Measurements from ENCODE around the gene FRK.
"Not testable (repeated sequence)": the region's sequence is repeated elsewhere in the genome, so short reads cannot be mapped to it uniquely, and the experiment has no call there.

The FRK gene

DNA sequence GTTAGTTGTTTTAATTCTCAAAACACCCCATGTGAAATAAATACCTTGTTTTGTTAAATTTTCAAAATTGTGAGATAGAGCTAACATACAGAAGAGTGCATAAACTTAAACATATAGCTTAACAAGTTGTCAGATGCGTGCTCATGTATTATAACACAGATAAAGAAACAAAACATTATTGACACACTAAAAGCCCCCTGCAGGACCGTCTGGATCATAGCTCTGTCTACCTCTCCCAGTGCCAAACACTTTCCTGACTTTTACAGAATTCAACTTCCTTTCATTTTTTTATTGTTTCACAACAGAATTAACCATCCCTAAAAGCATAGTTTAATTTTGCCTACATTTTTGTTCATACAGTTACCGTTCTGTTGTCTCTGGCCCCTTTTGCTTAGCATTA is 17.8 kb upstream of the FRK start:
- in situ Hi-C loops (cut with MboI; ENCODE audit: low sequenced_read_pairs) = no loop called here

- in situ Hi-C loops (cut with MboI; ENCODE audit: low sequenced_read_pairs) = no loop called here
These were observed 14.2 kb upstream of the FRK start for GRCh38 chr6:116074732-116075390.

- in situ Hi-C loops (cut with MboI; ENCODE audit: low sequenced_read_pairs) = no loop called here
These were observed 13.2 kb upstream of the FRK start for GRCh38 chr6:116073765-116074440.

- in situ Hi-C loops (cut with MboI; ENCODE audit: low sequenced_read_pairs) = no loop called here
These were observed 11.7 kb upstream of the FRK start for GRCh38 chr6:116072368-116072767.

GRCh38 chr6:116070616-116071389 is 10.1 kb upstream of the FRK start:
- in situ Hi-C loops (cut with MboI; ENCODE audit: low sequenced_read_pairs) = no loop called here

GRCh38 chr6:116070101-116070500 is 9.4 kb upstream of the FRK start:
- in situ Hi-C loops (cut with MboI; ENCODE audit: low sequenced_read_pairs) = no loop called here

DNA sequence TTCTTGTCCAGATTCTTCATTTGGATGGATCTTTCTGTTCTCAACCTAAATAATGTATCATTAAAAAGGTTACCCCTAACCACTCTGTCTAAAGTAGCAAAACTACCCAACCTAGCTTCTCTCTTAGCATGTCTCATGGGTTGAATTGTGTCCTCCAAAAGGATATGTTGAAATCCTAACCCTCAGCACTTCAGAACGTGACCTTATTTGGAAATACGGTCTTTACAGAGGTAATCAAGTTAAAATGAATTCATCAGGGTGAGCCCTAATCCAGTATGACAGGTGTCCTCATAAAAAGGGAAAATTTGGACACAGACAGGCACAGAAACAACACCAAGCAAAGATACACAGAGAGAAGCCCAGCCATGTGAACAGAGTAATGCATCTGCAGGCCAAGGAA is 6.1 kb upstream of the FRK start:
- in situ Hi-C loops (cut with MboI; ENCODE audit: low sequenced_read_pairs) = no loop called here

DNA sequence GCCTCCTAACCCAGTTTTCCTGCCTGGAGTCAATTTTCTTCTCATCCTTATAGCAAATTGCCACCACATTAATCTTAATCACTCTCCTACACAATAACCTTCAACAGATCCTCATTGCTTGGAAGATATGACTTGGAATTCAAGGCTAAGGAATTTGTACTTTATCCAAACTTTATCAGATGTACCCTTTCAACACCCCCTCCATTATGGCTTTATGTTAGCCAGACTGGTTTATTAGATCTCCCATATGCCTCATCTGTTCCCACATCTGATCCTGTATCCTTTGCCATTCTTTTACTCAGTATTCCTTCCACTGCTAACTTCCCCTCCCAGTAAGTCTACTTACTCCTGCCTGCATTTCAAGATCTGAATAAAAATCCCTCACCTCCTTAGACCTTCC is 4.0 kb upstream of the FRK start:
- in situ Hi-C loops (cut with MboI; ENCODE audit: low sequenced_read_pairs) = no loop called here

GRCh38 chr6:116062496-116062895 is 1.8 kb upstream of the FRK start:
- in situ Hi-C loops (cut with MboI; ENCODE audit: low sequenced_read_pairs) = no loop called here

- in situ Hi-C loops (cut with MboI; ENCODE audit: low sequenced_read_pairs) = no loop called here
These were observed 749 bp downstream of the FRK start for GRCh38 chr6:116059713-116060571.

- in situ Hi-C loops (cut with MboI; ENCODE audit: low sequenced_read_pairs) = no loop called here
These were observed 2.9 kb downstream of the FRK start for GRCh38 chr6:116057766-116058165.

- in situ Hi-C loops (cut with MboI; ENCODE audit: low sequenced_read_pairs) = no loop called here
These were observed 5.2 kb downstream of the FRK start for GRCh38 chr6:116055513-116055912.

- in situ Hi-C loops (cut with MboI; ENCODE audit: low sequenced_read_pairs) = no loop called here
These were observed 9.4 kb downstream of the FRK start for GRCh38 chr6:116051244-116051643.

- in situ Hi-C loops (cut with MboI; ENCODE audit: low sequenced_read_pairs) = no loop called here
These were observed 10.0 kb downstream of the FRK start for GRCh38 chr6:116050737-116051136.

DNA sequence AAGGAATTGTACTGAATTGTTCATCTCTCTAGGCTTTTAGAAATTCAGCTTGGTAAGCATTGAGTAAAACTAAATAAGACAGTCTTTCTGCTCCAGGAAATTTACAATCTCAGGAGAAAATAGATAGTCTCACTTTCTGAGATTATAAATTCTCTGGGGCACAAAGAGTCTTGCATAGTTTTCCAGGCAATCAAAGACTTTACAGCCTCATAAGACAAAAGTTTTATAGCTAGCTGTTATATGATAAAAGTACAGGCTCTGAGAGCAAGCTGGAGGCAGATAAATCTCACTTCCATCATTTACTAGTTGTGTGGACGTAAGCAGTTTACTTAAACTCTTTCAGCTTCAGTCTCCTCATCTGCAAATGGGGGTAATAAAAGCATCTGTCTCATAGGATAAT is 11.4 kb downstream of the FRK start:
- in situ Hi-C loops (cut with MboI; ENCODE audit: low sequenced_read_pairs) = no loop called here

DNA sequence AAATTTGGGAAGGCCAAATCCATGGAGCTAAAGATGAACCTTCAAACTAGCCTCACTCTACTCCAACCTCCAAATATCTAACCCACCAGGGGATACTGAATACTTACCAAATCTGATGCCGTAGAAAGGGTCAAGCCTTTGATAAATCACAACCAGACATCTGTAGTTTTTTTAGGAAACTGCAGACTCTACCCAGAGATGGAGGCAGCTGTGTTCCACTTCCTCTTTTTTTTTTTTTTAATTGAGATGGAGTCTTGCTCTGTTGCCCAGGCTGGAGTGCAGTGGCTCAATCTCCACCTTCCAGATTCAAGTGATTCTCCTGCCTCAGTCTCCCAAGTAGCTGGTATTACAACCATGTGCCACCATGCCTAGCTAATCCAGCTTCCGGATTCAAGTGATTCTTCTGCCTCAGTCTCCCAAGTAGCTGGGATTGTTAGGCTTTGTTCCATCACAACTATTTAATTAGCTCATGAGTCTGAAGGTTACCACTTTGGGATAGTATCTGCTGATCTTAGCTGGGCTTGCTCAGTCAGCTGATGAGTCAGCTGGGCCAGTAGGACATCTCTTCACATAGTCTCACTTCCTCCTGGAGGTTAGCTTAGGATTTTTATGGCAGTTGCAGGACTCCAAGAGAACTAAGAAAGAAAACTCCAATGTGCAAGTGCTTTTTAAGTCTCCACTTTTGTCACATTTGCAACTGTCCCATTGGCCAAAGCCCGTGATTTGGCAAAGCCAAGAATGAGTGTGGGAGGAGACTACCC is 13.3 kb downstream of the FRK start:
- in situ Hi-C loops (cut with MboI; ENCODE audit: low sequenced_read_pairs) = no loop called here

DNA sequence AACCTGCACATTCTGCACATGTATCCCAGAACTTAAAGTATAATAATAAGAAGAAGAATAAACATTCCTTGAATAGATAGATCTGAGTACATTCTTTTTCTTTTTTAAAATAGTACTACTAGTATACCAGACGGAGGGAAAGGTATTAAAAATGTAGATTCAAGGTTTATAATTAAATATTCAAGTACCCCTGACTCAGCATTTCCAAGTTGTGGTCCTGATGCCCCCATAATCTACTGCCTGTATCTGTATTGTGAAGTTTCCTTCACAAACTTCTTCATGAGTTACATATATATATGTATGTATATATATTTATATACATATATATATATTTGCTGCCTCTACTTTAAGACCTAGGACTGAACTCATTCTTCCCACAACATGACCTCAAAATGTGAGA is 14.0 kb downstream of the FRK start:
- in situ Hi-C loops (cut with MboI; ENCODE audit: low sequenced_read_pairs) = no loop called here

GRCh38 chr6:116046272-116046671 is 14.4 kb downstream of the FRK start:
- in situ Hi-C loops (cut with MboI; ENCODE audit: low sequenced_read_pairs) = not testable (repeated sequence)

DNA sequence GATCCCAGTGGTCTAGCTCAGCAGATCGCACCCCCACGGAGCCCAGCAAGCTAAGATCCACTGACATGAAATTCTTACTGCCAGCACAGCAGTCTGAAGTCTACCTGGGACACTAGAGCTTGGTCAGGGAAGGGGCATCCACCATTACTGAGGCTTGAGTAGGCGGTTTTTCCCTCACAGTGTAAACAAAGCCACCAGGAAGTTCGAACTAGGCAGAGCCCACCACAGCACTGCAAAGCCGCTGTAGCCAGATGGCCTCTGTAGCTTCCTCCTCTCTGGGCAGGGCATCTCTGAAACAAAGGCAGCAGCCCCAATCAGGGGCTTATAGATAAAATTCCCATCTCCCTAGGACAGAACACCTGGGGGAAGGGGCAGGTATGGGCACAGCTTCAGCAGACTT is 18.8 kb downstream of the FRK start:
- in situ Hi-C loops (cut with MboI; ENCODE audit: low sequenced_read_pairs) = no loop called here

DNA sequence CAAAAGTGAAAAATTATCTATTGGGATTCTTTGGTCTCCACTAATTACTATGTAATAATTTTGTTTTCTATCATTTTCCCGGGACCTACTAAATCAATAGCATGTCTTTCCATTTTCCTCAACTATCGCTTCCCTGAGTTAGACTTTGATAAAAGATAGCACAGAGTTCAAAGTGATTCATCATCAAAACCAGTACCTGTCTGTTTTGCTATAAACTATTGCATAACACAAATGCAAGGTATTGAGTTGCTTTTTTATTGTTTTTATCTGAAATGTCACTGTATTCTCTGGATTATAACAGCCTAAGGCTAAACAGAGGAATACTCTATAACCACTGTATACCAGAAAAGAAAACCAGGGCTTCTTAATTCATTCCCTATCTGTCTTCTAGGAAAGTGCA is 19.7 kb downstream of the FRK start:
- in situ Hi-C loops (cut with MboI; ENCODE audit: low sequenced_read_pairs) = no loop called here
